SK-N-SH (cell line): Measurements from ENCODE around the gene PLB1. TPM values are rescaled to one million over a fixed set of nuclear protein-coding genes. Genes with fewer than 3 reads are reported as not detected.

Experiments
- CTCF ChIA-PET: fragments of 300-600, 350-600 bp; formaldehyde crosslinking; extraction: SDS; loops from one replicate; lab custom pipeline; 2021; lab: Yijun Ruan, JAX
- POLR2A ChIA-PET: fragments of 350-600 bp; sonication (Branson Sonifier 250); formaldehyde crosslinking; extraction: SDS; loops from one replicate; lab custom pipeline; 2020; ENCODE audit warnings: antibody characterized with exemption, inconsistent platforms; lab: Yijun Ruan, JAX
- DNase-seq: peaks from one replicate; pipeline ENCODE4 v3.0.0; 2012
- H2AFZ ChIP-seq: fragments of 200-600 bp; sonication (generic); 2 replicates; pipeline ENCODE4 v1.8.1; 2016; ENCODE audit warnings: antibody characterized with exemption, mild to moderate bottlenecking, low read depth
- H3F3A ChIP-seq: fragments of 200-600 bp; sonication (generic); replicated peaks from 2 replicates; pipeline ENCODE3; 2016; ENCODE audit warnings: antibody characterized with exemption, mild to moderate bottlenecking; ENCODE audit not compliant: insufficient read depth
- H3K27ac ChIP-seq, 2 experiments: fragments of 200-500 bp in 1 of 2; fragments of 200-600 bp in 1 of 2; sonication (Bioruptor generic) in 1 of 2; sonication (generic), shearing (Covaris generic) in 1 of 2; 2 replicates each; pipeline versions ENCODE4 v1.5.1 to v1.6.1; 2014 to 2016; ENCODE audit warnings: low read depth in 2 of 2, inconsistent platforms in 1 of 2, low read length in 1 of 2, mild to moderate bottlenecking in 1 of 2, mixed read lengths in 1 of 2
- H3K27me3 ChIP-seq: fragments of 200-600 bp; sonication (generic), shearing (Covaris generic); 2 replicates; pipeline ENCODE4 v1.6.1; 2016; ENCODE audit warnings: mixed run types; ENCODE audit not compliant: insufficient read depth
- H3K36me3 ChIP-seq, 2 experiments: fragments of 200-500 bp in 1 of 2; fragments of 200-600 bp in 1 of 2; sonication (Bioruptor generic) in 1 of 2; sonication (generic) in 1 of 2; replicated peaks in 1 of 2; 2 replicates each; pipeline versions ENCODE3 to v1.5.1; 2014 to 2016; ENCODE audit warnings: low read length in 1 of 2, mild to moderate bottlenecking in 1 of 2; ENCODE audit not compliant: insufficient read depth in 2 of 2, control insufficient read depth in 1 of 2
- H3K4me1 ChIP-seq, 2 experiments: fragments of 200-500 bp in 1 of 2; fragments of 200-600 bp in 1 of 2; sonication (Bioruptor generic) in 1 of 2; sonication (generic), shearing (Covaris generic) in 1 of 2; 2 replicates each; pipeline versions ENCODE4 v1.5.1 to v1.6.1; 2014 to 2016; ENCODE audit warnings: low read depth in 1 of 2, low read length in 1 of 2, mixed run types in 1 of 2; ENCODE audit not compliant: insufficient read depth in 2 of 2, control insufficient read depth in 1 of 2
- H3K4me2 ChIP-seq: fragments of 200-600 bp; sonication (generic), shearing (Covaris generic); 2 replicates; pipeline ENCODE4 v1.6.1; 2017; ENCODE audit warnings: mixed run types
- H3K4me3 ChIP-seq, 2 experiments: fragments of 200-500 bp in 1 of 2; fragments of 200-600 bp in 1 of 2; sonication (Bioruptor generic) in 1 of 2; sonication (generic), shearing (Covaris generic) in 1 of 2; 2 replicates each; pipeline versions ENCODE4 v1.5.1 to v1.8.1; 2014 to 2016; ENCODE audit warnings: low read depth in 2 of 2, inconsistent platforms in 1 of 2, low read length in 1 of 2, mild to moderate bottlenecking in 1 of 2, mixed read lengths in 1 of 2, moderate library complexity in 1 of 2
- H3K79me2 ChIP-seq: fragments of 200-600 bp; sonication (generic); 2 replicates; pipeline ENCODE4 v1.8.1; 2017; ENCODE audit warnings: mild to moderate bottlenecking; ENCODE audit not compliant: insufficient read depth
- H3K9ac ChIP-seq: fragments of 200-600 bp; sonication (generic); 2 replicates; pipeline ENCODE4 v1.6.1; 2017; ENCODE audit warnings: mixed run types
- H3K9me2 ChIP-seq: fragments of 200-600 bp; sonication (generic); 2 replicates; pipeline ENCODE4 v1.6.1; 2017; ENCODE audit warnings: mixed run types
- H3K9me3 ChIP-seq: fragments of 200-600 bp; sonication (generic); 2 replicates; pipeline ENCODE4 v1.6.1; 2017; ENCODE audit warnings: mixed run types, mild to moderate bottlenecking, moderate library complexity
- H4K20me1 ChIP-seq: fragments of 200-600 bp; sonication (generic); 2 replicates; pipeline ENCODE4 v1.6.1; 2017; ENCODE audit warnings: mild to moderate bottlenecking, mixed run types; ENCODE audit not compliant: insufficient read depth
- CTCF ChIP-seq: fragments of 200-600 bp; sonication (generic); IDR thresholded peaks from 2 replicates; pipeline ENCODE4 v1.6.1; 2017; ENCODE audit warnings: antibody characterized with exemption, mild to moderate bottlenecking, moderate library complexity
- ELF1 ChIP-seq: IDR thresholded peaks from 2 replicates; pipeline ENCODE4 v1.4.0; 2012
- EP300 ChIP-seq, 2 experiments: IDR thresholded peaks; 2 replicates each; pipeline versions ENCODE4 v1.4.0 to v1.6.1; 2012; ENCODE audit warnings: borderline replicate concordance in 1 of 2, low read depth in 1 of 2, low read length in 1 of 2
- GABPA ChIP-seq: IDR thresholded peaks from 2 replicates; pipeline ENCODE4 v1.4.0; 2012; ENCODE audit warnings: low read depth, mild to moderate bottlenecking
- JUND ChIP-seq: IDR thresholded peaks from 2 replicates; pipeline ENCODE4 v1.4.0; 2012
- MAX ChIP-seq: IDR thresholded peaks from 2 replicates; pipeline ENCODE4 v1.4.0; 2012; ENCODE audit warnings: low read depth
- MEF2A ChIP-seq: IDR thresholded peaks from 2 replicates; pipeline ENCODE4 v1.4.0; 2012; ENCODE audit warnings: low read depth, borderline replicate concordance
- MXI1 ChIP-seq: IDR thresholded peaks from 2 replicates; pipeline ENCODE4 v1.6.1; 2012; ENCODE audit warnings: mild to moderate bottlenecking, low read depth, low read length, improper control_type of control experiment
- NFIC ChIP-seq: IDR thresholded peaks from 2 replicates; pipeline ENCODE4 v1.4.0; 2012; ENCODE audit warnings: borderline replicate concordance
- RCOR1 ChIP-seq: fragments of 150-350 bp; IDR thresholded peaks from 2 replicates; pipeline ENCODE4 v1.6.1; 2017; ENCODE audit warnings: antibody characterized with exemption, low read length
- SMC3 ChIP-seq: IDR thresholded peaks from 2 replicates; pipeline ENCODE4 v1.6.1; 2012; ENCODE audit warnings: low read depth, low read length, improper control_type of control experiment
- TAF1 ChIP-seq: IDR thresholded peaks from 2 replicates; pipeline ENCODE4 v1.6.1; 2012; ENCODE audit warnings: low read depth, mild to moderate bottlenecking, low read length, moderate library complexity, borderline replicate concordance
- TCF12 ChIP-seq: IDR thresholded peaks from 2 replicates; pipeline ENCODE4 v1.4.0; 2012
- YY1 ChIP-seq: IDR thresholded peaks from 2 replicates; pipeline ENCODE4 v1.4.0; 2012; ENCODE audit warnings: low read depth, mild to moderate bottlenecking
- ZBTB33 ChIP-seq: IDR thresholded peaks from 2 replicates; pipeline ENCODE4 v1.4.0; 2012; ENCODE audit warnings: low read depth, borderline replicate concordance
- WGBS: methylation state at CpG from one replicate; pipeline ENCODE4 v1.1.6; 2017; ENCODE audit warnings: low lambda C conversion rate; 5-methylcytosine and 5-hydroxymethylcytosine counted together
- polyA plus RNA-seq, 3 experiments: library from polyadenylated mRNA; depleted of rRNA; stranded (reverse); fragments of >200 nt; gene quantifications; 2 replicates each; pipeline ENCODE4 v1.2.3, GENCODE V29; 2012
- TF ChIP-seq, protein P1 (sequence below): fragments of 150-350 bp; IDR thresholded peaks from 2 replicates; pipeline ENCODE4 v1.6.1; 2016; ENCODE audit warnings: mild to moderate bottlenecking, low read depth, low read length

Gene PLB1
- polyA plus RNA-seq, 1 of the 3 experiments (the other 2 are of a cell fraction): 0.10 TPM

DNA sequence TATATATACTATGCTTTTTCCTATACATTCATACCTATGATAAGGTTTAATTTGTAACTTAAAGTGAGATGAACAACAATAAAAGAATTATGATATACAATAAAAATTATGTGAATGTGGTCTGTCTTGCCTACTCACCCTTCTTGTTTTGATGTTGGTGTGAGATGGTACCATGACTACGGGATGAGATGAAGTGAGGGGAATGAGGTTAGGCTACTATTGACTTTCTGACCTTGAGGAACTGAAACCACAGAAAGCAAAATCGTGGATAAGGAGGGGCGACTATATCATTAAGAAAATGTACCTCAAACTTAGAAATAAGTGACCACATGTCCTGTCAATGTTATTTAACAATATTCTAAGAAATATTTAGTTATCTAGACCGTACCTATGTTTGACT is 151.8 kb downstream of the PLB1 start:
- Histone ChIP-seq H3K4me1 (peaks cover 6 to 22% of the 10 kb centered on the region in 2 experiments; a peak in 3 of 4 replicates), H3K9me3 (no peaks in the 10 kb centered on the region), H3K27me3 (no peaks in the 10 kb centered on the region), H3K4me2 (no peak overlapping the region), H3K36me3 (no peaks in the 10 kb centered on the region), H4K20me1 (no peaks in the 10 kb centered on the region), H3F3A (peaks cover 10% of the 10 kb centered on the region), H2AFZ (no peak overlapping the region), H3K9me2 (no peaks in the 10 kb centered on the region), H3K79me2 (no peaks in the 10 kb centered on the region), H3K4me3 (no peak overlapping the region), H3K27ac (no peak overlapping the region), H3K9ac (no peak overlapping the region)
- ChIA-PET CTCF (interaction anchor here (1.0 kb wide), 1 partner anchor 14 kb away, joined by 4 read pairs; no protein-coding TSS in a partner anchor), POLR2A (interaction anchor here (1.2 kb wide), 1 partner anchor 104 kb away, joined by 3 read pairs; the partner anchor contains the start of gene PPP1CB)
- DNase-seq: no peak
- 95% methylated on average over 4 of the region's 4 CpGs for WGBS
- no peak for TF ChIP-seq GABPA
- TF ChIP-seq TAF1: no peak
- no peak for TF ChIP-seq ZBTB33
- no peak for TF ChIP-seq RCOR1
- TF ChIP-seq CTCF: no peak
- no peak for TF ChIP-seq TCF12
- TF ChIP-seq ELF1: no peak
- TF ChIP-seq EP300 (IDR thresholded peaks at IDR 0.05; ENCODE audit: borderline replicate concordance in 1 of 2, low read depth in 1 of 2, low read length in 1 of 2): no peak

GRCh38 chr2:28648147-28648546 is 152.3 kb downstream of the PLB1 start:
- Histone ChIP-seq H3K36me3 (no peaks in the 10 kb centered on the region), H3K9me3 (no peaks in the 10 kb centered on the region), H3K9me2 (no peaks in the 10 kb centered on the region), H3K4me3 (no peak overlapping the region), H3K27me3 (no peaks in the 10 kb centered on the region), H3K27ac (no peak overlapping the region), H2AFZ (no peak overlapping the region), H3K9ac (no peak overlapping the region), H4K20me1 (no peaks in the 10 kb centered on the region), H3K4me2 (no peak overlapping the region), H3F3A (peaks cover 14% of the 10 kb centered on the region), H3K79me2 (no peaks in the 10 kb centered on the region), H3K4me1 (peaks cover 6 to 22% of the 10 kb centered on the region in 2 experiments; a peak in 3 of 4 replicates)
- DNase-seq: no peak
- ChIA-PET POLR2A (interaction anchor here (1.2 kb wide), 1 partner anchor 104 kb away, joined by 3 read pairs; the partner anchor contains the start of gene PPP1CB), CTCF (interaction anchor here (1.0 kb wide), 1 partner anchor 13 kb away, joined by 4 read pairs; no protein-coding TSS in a partner anchor)
- 85% methylated on average over 3 of the region's 3 CpGs for WGBS
- TF ChIP-seq ELF1 (no peak), MEF2A (no peak), MAX (no peak), JUND (no peak), NFIC (no peak), MXI1 (no peak), SMC3 (no peak), EP300 (IDR thresholded peaks at IDR 0.05; ENCODE audit: borderline replicate concordance in 1 of 2, low read depth in 1 of 2, low read length in 1 of 2) (no peak), YY1 (no peak)
- TF ChIP-seq, protein P1, sequence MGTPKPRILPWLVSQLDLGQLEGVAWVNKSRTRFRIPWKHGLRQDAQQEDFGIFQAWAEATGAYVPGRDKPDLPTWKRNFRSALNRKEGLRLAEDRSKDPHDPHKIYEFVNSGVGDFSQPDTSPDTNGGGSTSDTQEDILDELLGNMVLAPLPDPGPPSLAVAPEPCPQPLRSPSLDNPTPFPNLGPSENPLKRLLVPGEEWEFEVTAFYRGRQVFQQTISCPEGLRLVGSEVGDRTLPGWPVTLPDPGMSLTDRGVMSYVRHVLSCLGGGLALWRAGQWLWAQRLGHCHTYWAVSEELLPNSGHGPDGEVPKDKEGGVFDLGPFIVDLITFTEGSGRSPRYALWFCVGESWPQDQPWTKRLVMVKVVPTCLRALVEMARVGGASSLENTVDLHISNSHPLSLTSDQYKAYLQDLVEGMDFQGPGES: no peak
